ENCODE data around the gene USP24. TPM values are rescaled to one million over a fixed set of nuclear protein-coding genes. Genes with fewer than 3 reads are reported as not detected.

Gene USP24
- total and polyA plus RNA-seq, 2 donors (not counting 3 experiments of a cell fraction or from before 2014, with no cell fraction given), result 8.2 to 30.0 TPM

DNA sequence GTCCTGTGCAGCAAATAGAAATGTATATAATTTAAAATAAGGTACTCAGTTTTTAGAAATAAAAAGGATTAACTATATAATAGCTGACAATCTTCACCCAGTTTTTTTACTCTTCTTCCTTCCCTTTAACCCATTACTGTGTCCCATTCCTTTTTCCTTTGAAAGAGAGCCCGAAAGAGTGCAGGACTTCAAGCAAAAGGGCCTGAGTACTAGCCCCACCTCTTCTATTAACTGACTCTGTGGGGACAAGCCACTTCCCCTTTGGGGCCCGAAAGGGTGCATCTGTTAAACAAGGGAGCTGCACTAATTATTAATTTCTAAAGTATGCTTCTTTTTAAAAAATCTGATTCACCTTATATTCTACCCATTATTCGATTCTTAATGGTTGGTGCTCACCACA, 3.3 kb downstream of the USP24 start:
- Histone ChIP-seq H3K27ac (ENCODE audit: insufficient read depth, low read depth, low read length) (no peak overlapping the region), H3K4me1 (ENCODE audit: control insufficient read depth, extremely low read depth, insufficient read depth, low read length) (peaks cover 8% of the 10 kb centered on the region), H3K79me2 (ENCODE audit: control insufficient read depth, insufficient read depth, low read length) (peaks cover 34% of the 10 kb centered on the region), H3K9me3 (replicated peaks; ENCODE audit: control insufficient read depth, insufficient read depth, low read length) (no peaks in the 10 kb centered on the region), H3K4me2 (ENCODE audit: insufficient read depth, low read length) (no peak overlapping the region), H3K36me3 (ENCODE audit: control insufficient read depth in 2 of 2, extremely low read depth in 1 of 2, insufficient read depth in 2 of 2, low read length in 2 of 2) (no peaks in the 10 kb centered on the region), H2AFZ (ENCODE audit: low read depth, low read length) (no peak overlapping the region), H3K4me3 (replicated peaks in 1 of 3; ENCODE audit: insufficient read depth in 1 of 3, low read depth in 1 of 3, low read length in 3 of 3) (no peak overlapping the region), H4K20me1 (replicated peaks; ENCODE audit: control insufficient read depth, extremely low read depth, insufficient read depth, low read length) (peaks cover 15% of the 10 kb centered on the region), H3K9ac (replicated peaks; ENCODE audit: extremely low read depth, insufficient read depth, low read length) (no peak overlapping the region), H3K9me1 (replicated peaks; ENCODE audit: control insufficient read depth, extremely low read depth, insufficient read depth, low read length) (no peaks in the 10 kb centered on the region), H3K27me3 (ENCODE audit: control insufficient read depth in 2 of 2, insufficient read depth in 2 of 2, low read length in 2 of 2) (no peaks in the 10 kb centered on the region)
- DNase-seq (ENCODE audit: low read depth, low spot score) (no peak), FAIRE-seq (no peak)
- dilution Hi-C loops (cut with MboI; ENCODE audit: extremely low pct_ligation_motif_present, low sequenced_read_pairs), result no loop called here
- BruUV-seq (replicated peaks), result no TSS peak
- intact Hi-C loops (cut with micrococcal nuclease), result no loop called here
- TF ChIP-seq EZH2 (IDR thresholded peaks at IDR 0.05; ENCODE audit: borderline replicate concordance, low read depth, low read length, severe bottlenecking), result no peak
- no peak for TF ChIP-seq FOS (IDR thresholded peaks at IDR 0.05; ENCODE audit: borderline replicate concordance, insufficient read depth, low read length)
- TF ChIP-seq JUN (IDR thresholded peaks at IDR 0.05; ENCODE audit: borderline replicate concordance, insufficient read depth, insufficient read length, low read depth), result no peak
- no peak for TF ChIP-seq GATA2 (IDR thresholded peaks at IDR 0.05; ENCODE audit: insufficient read depth, insufficient read length, low read depth, low read length)
- no peak for TF ChIP-seq MYC (IDR thresholded peaks at IDR 0.05; ENCODE audit: low read depth, low read length)
- no peak for TF ChIP-seq POLR2AphosphoS5 (IDR thresholded peaks at IDR 0.05; ENCODE audit: insufficient read depth, low read depth, low read length)
- no peak for TF ChIP-seq POLR2A (IDR thresholded peaks at IDR 0.05; ENCODE audit: low read depth, low read length)
- no peak for TF ChIP-seq MAX (IDR thresholded peaks at IDR 0.05; ENCODE audit: insufficient read depth, insufficient read length)
- TF ChIP-seq, protein P1, sequence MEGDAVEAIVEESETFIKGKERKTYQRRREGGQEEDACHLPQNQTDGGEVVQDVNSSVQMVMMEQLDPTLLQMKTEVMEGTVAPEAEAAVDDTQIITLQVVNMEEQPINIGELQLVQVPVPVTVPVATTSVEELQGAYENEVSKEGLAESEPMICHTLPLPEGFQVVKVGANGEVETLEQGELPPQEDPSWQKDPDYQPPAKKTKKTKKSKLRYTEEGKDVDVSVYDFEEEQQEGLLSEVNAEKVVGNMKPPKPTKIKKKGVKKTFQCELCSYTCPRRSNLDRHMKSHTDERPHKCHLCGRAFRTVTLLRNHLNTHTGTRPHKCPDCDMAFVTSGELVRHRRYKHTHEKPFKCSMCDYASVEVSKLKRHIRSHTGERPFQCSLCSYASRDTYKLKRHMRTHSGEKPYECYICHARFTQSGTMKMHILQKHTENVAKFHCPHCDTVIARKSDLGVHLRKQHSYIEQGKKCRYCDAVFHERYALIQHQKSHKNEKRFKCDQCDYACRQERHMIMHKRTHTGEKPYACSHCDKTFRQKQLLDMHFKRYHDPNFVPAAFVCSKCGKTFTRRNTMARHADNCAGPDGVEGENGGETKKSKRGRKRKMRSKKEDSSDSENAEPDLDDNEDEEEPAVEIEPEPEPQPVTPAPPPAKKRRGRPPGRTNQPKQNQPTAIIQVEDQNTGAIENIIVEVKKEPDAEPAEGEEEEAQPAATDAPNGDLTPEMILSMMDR (IDR thresholded peaks at IDR 0.05; ENCODE audit: extremely low read depth in 1 of 2, insufficient read depth in 1 of 2, low read depth in 1 of 2, low read length in 2 of 2), result no peak
- ChIA-PET CTCF (no interaction called here), POLR2A (no interaction called here)

Data from endothelial cell of umbilical vein (primary cell).